ENCODE data around the gene SLC6A13.
A peak's percentile ranks its signal among the peaks of the same experiment; 100 is the strongest.
"Not testable (repeated sequence)": the region's sequence is repeated elsewhere in the genome, so short reads cannot be mapped to it uniquely, and the experiment has no call there.

The SLC6A13 gene

DNA sequence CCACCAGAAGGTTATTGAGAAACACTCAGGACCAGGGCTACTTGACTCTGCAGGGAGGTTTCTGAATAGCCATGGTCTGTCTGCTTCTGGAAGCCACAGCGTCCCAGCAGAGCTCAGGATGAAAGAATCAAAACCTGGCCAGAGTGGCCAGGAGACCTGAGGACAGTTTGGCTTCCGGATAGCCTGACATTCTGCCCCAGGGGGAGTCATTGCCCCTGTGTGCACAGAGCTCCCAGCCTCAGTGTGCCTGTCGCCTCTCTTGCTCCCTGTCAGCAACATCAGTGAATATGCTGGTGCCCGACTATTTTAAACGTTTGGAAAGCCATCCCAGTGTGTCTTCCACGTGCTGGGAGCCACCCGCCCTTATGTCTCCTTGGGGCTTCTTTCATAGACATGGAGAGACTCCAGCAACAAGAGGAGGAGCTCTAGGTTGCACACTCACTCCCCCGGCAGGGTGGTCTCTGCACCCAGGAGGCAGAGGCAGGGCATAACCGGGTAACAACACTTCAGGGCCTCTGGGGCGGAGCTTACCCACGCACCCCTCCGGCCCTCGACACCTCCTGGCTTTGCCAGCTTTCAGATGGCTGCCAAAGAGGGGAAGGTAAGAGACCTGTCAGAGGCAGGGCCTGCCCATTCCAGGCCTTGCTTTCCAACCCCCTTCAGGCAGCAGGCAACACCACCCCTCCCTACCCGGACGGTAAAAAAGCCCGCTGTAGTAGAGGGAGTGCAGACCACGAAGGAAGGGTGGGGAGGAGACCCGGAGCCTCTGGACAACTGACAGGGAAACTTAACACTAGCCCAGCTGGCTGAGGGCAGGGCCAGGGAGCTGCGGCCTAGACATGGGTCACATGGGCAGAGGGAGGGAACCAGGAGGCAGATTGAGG is 29.7 kb downstream of the SLC6A13 start:
- DNase-seq = peak; percentile 48

DNA sequence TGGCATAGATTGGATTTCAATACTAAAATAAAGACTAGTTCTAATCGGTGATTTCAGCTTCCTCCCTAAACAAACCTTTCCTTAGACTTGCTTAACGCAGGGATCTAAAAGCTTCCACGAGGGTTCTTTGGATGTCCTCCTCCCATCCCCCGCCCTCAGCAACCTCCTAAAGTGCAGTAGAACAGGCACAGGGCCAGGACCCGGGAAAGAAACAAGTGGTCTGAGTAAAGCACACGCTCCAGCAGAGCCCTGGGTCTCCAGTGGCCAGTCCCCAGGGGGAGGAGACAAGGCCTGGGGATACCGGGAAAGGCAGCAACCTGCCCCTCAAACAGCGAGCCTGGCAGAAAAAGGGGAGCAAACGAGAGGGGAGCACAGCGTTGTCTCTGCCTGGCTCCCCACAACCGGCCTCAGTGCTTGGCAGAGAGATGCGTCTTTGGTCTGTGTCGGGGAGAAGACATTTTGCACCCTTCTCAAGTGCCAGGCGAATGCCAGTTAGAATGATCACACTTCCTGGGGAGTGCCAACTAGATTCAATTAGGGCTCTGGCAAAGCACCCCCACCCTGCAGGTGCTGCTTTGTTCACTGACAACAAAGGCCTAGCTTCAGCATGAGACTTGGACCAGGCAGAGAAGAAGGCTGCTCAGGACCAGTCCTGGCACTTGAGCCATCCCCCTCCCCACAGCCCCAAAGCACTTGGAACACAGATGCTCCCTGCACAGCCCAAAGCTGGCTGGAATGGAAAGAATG is 31.5 kb downstream of the SLC6A13 start:
- DNase-seq = no peak

DNA sequence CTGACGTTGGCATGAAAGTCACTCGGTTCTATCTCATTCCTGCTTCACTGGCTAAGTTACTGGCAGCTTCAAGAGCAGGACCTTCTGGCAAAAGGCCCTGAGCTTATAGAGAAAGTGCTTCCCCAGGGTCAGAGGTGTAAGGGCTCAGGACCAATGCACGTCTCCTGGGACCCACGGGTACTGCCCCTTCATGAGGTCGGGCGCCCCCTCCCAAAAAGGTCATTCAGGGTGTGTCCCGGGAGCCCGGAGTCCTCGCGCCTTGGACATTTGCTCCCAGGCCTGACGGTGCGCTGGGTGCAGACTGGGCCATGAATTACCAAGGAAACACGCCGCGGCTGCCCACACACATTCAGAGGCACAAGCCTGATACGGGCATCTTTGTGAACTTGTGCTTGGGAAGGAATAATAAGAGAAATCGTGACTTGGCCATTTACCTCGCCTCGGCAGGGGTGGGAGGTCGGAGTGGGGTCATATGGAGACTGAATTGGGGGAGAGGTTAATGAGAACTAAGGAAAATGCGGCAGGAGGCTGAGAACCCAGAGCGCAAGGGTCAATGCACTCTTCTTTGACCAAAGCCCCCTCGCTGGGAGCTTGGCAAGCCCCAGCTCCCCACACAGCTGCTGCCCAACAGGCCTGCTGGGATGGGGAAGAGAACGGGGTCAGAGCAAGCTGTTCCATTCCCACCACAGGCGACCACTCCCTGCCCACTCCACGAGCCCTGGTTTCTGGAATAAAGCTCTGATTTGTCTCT is 33.0 kb downstream of the SLC6A13 start:
- DNase-seq = no peak

DNA sequence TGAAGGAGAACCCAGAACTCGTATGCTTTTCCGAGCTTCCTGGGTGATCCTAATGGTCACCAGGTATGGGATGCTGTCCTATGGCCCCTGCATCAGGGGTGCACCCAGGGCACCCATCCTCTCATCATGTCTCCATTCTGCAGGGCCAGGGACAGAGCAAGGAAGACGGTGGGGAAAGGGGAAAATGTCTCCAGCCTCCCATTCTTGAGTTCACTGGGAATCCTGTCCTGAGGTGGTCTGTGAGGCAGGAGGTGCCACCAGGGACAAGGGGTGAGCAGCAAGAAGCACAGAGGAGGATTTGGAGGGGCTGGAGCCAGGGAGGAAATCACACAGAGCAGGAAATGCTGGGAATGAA is 33.8 kb downstream of the SLC6A13 start:
- no peak for DNase-seq

DNA sequence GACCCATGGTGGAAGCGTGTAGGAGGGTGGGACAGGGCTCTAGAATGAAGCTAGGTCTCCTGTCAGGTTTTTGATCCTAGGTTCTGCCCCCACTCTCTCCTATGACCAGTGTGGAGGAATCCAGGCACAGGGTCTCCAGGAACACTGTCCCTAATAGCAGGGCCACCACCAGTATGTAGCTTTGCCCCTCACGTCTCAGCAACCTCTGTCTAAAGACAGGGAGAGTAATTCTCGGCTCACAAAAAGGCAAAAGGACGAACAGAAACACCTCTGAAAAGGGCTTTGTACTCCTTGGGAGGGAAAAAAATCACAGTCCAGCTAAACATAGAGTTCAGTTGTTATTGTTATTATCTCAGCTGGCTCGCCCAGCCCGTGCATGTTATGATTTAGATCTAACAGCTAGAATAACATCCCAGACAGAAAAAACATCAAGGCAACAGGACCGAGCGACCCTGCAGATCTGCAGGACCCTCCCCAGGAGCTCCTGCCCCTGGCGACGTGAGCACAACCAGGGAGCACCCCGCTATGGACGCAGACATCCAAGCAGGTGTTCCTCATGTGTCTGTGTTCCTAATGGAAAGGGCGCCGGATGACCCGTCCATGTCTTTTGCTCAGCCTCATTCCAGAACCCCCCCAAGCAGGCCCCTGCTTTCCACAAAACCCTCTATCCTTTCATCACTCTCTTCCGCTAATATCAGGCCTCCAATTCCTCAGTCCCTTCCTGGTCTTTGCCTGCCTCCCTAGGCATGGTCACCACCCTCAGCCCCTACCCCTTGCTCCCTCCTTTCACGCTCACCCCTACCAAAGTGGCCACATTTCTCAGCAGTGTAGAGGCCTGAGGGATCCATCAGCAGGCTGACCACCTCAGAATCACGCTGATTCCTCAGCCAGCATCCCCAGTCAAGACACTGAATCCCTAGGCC is 34.5 kb downstream of the SLC6A13 start:
- DNase-seq = no peak

DNA sequence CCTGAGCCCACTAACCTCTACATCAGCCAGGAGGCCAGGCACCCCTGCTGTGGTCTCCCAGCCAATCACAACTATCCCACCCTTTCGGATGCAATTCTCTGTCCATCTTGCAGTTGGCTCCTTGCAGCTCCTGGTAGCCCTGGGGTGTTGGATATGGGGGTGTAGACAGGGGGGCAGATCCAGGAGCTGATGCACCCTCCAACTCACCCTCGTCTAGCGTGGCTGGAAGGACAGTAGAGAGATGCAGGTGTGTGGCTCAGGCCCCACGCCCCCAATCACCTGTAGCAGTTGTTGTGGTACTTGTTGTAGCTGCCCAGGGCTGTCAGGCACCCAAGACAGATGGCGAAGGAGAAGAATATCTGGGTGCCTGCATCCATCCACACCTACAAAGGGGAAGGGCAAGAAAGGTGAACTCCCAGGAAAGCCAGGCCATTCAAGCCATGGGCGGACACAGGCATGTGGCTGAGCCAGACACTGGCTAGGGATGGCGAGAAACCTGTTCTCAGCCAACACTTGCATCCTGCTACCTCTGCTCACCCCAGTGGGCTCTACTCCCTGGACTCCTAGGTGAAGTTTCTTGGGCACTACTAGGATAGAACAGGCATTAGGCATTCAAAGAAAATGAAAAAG is 35.2 kb downstream of the SLC6A13 start:
- DNase-seq = no peak

DNA sequence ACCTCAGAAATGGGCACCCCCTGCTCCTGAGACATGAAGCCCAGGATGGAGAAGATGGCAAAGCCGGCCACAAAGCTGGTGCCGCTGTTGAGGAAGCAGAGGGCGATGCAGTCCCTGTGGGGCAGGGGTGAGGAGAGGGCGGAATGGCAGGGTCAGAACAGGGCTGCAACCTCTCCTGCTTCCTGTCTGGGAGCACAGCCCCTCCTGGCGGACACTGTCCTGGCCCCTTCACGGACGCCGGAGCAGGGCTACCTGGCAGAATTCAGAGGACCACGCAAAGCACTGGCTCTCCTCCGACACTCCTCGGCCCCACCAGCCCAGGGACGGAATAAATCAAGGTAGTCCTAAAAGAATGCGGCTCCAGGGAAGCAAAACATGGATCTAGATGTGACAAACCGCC is 36.2 kb downstream of the SLC6A13 start:
- no peak for DNase-seq

DNA sequence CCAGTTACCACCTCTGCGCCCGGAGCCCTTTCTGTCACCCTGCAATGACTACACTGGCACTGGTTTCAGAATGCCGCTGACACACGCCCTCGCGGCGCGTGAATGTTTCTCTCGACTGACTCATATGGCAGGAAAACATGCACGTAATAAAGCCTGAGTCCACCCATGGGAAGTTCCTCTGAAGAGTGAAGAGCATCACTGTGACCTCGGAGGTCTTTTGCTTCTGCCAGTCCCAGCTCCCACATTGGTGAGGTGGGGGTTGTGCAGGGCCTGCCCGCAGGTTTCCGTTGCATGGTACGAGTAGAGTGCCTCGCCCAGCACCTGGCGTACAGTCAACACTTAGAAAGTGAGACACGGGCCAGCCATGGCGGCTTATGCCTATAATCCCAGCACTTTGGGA is 37.6 kb downstream of the SLC6A13 start:
- no peak for DNase-seq

DNA sequence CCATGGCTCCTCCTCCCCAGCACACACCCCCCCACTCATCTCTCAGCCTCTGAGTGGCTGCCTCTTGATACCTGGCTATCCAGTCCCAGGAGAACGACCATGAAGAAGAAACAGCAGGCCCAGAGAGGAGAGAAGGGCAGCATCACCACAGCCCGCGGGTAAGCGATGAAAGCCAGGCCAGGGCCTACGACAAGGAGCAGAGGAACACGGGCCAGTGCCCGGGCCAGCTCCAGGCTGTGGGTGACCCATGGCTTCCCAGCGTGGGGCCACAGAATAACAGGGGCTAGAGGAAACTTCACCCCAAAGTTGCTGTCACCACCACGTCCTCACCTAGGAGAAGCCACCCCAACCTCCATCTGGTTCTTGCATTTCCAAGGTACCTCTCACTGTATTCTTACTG is 38.3 kb downstream of the SLC6A13 start:
- no peak for DNase-seq

DNA sequence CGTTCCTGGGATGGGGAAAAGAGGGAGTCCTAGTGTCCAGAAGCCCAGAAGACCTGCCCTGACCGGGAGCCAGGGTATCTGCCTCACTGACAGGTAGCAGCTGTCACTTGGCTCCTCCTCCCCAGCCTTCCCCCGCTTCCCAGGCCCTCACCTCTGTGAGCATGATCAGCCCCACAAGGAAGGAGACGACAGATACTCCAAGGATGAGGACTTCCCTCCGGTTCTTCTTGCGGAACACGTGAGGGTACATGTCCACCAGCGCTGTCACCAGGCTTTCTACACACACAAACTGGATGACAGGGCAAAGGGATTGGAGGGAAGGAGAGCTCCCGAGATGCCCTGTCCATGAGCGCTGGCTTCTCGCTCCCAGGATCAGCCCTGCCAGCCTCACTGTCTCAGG is 38.8 kb downstream of the SLC6A13 start:
- DNase-seq = no peak

DNA sequence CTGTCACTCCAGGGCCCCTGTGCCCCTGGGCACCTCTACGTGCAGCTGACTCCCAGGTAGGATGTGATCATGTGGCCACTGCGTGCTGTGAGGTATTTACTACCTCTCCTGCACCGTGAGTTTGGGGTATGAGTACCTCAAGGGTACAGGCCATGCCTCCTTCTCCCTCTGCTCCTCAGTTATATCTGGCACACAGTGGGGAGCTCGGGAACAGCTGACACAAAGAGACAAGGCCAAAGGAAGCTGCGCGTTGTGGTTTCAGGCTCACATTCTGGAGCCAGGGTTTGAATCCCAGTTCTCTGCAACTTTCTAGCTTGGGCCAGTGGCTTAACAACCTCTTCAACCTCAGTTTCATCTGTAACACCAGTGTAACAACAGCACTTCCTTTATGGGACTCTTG is 40.9 kb downstream of the SLC6A13 start:
- no peak for DNase-seq

DNA sequence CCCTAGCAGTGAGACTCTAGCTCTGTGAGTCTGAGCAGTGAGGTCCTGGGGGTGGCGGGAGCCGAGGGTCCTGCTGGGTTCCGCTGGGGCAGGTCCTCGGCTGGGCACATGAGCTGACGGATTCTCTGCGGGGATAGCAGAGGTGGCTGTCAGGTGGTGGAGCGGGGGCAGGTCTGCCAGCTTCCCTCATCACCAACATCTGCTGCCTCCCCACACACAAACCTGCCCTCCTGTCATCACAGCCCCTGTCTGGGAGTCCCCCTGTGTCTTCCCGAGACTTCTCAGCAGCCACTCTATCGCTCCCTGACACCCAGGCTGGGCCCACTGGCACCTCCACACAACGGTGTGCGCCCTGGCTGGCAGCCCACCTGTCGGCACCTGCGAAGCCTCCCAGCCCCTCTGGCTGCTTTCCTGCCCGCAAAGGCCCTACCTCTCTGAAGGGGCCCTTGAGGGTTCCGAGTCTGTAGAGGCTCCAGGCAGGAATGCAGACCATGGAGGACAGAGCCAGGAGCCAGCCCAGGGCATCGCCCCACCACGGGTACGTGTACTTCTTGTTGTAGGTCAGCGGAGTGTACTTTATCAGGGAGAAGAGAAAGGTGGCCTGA is 41.6 kb downstream of the SLC6A13 start:
- DNase-seq = no peak

DNA sequence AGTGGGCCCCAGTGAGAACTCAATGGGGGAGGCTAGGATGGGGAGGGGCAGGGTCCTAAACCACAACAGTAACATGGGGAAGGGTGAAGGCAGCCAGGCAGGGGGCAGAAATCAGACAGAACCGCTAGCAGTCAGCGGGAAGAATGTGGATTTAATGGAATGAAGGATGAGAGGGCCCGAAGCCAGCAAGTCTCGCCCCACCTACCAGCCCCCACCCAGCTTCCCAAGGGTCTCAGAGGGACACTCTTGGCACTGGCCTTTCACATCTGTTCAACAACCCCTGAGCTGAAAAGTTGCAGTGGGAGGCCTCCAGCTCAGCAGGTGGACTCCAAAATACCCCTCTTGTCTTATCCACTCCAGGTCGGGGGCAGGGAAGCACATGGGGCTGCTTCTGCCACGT is 42.1 kb downstream of the SLC6A13 start:
- DNase-seq = no peak

DNA sequence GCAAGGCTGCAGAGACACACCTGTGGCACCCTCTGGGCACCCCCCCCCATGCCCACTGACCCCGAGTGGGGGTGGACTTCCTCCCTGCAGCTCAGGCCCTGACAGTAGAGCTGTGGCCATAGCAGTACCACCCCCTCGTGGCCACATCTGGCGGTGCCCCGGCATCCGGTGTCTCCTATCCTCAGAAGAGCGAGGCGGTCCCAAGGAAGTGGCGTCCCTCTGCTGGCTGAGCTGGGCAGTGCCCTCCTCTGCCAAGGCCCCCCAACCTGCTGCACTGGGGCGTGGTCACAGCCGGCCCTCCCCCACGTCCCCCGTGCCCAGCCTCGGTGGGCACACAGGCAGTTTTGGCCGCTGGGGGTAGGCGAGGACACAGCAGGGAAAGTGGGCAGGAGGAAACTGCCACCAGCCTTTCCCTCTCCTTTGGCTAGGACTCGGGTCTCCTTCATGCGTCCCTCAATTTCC is 42.7 kb downstream of the SLC6A13 start:
- DNase-seq = peak; percentile 91

DNA sequence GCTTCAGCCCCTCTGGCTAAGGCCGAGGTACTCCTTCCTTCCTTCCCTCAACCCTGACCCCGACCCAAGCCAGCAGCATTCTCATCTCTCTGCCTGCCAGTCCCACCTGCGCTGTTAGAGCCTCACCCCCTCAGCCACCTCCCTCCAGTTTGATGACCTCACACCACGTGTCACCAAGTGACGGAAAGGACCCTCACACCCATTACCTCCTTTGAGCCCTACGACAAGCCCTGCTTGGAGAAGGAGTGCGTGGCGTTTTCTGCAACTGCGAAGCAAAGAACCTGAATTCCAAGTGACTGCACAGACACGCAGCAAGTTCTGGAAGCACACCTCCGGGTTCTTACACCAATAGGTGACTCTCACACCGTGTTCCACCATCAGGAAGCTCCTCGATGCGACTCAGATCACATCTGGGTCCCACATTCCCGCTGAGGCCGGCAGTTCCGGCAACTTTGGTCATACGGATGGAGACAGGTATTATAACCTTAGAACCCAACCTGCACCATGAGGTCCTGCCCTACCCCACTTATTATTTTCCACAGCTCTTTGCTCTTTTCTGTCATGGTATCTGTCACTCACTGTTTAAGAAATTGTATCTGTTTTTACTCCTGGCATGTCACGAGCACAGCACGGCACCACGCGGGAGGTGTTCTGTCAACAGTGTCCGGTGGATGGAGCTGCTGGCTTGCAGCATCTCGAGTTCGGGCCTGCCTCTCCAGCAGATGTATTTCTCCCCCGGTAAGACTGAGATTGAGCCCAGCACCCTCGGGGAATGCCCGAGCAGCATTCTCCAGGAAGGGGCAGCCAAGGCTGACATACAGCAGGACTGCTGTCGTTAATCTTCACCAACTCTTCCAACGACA is 43.7 kb downstream of the SLC6A13 start:
- DNase-seq = no peak

DNA sequence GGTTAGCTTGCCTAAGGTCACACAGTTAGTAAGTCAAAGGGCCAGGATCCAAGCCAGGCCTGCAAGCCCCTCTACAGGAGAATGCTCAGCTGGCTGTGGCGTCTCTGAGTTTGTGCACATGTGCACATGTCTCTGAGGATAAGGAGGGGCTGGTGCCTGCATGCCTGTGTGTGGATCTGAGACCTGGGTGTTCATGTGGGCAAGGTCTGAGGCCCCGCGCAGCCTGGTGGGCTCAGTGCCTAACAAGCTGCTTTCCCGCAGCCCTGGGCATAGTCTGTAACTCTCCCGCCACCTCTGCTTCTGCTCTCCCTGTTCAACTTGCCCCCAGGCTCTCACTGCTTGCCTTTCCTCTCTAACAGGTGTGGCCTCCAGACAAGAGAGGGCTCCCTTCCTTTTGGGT is 44.4 kb downstream of the SLC6A13 start:
- no peak for DNase-seq

DNA sequence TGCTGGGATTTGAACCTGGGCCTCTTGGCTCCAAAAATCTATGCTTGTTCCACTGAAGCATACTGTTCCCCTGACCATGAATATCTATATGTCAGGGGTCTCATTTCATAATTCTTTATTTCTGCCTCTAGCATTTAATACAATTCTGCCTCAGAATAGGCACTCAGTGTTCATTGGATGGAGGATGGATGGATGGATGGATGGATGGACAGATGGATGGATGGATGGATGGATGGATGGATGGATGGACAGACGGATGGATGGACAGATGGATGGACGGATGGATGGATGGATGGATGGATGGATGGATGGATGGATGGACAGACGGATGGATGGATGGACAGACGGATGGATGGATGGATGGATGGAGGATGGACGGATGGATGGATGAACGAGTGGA is 45.6 kb downstream of the SLC6A13 start:
- DNase-seq = not testable (repeated sequence)

DNA sequence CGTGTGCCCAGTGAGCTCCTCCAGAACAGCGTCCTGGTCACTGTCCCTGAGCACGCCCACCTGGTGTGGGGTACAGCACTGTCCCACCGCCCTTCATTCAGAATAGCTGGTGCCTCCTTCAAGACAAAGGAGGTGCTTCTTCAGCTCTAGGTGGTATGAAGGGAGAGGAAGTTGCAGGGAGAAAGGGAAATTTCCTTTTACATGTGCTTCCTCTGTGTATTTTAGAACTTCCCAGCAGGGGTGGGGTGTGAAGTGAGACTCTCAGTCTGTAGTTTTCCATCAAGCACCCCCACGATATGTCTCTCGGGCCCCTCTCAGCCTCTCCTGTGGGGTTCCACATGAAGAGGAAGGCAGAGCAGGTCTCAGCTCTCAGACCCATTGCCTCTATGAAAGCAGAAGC is 47.5 kb downstream of the SLC6A13 start:
- no peak for DNase-seq

DNA sequence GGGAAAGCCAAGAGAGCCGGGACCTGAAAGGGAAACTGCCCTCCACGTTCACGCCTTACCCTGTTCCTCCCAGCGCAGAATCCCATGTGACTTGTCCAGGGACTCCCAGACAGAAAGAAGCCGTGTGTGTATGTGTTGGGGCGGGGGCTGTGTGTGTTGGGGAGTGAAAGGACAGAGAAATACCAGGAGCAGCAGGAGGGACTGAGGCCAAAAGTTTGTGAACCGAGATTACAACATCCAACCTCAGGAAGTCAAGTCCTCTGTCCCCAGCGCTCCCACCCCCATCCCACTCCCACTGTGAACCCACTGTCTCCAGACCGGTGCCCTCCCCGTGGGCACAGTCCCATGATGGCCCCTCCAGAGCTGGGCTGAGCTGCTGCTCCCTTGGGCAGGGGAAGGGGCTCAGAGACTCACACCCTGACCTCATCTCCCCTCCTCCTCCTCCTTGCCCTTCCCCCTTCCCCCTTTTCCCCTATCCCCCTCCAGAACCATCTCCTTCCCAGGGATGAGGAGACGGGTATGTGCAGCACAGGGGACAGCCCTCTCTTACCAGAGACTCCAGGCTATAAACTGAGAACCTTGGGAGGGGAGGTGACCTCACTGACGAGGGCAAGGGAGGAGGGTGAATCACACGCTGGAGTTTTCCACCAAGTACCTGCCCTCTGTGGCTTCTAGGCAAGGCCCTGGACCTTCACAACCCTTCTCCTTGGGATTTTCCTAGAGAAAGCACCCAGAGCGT is 48.5 kb downstream of the SLC6A13 start, which contains the start of gene SLC6A12:
TSS of gene SLC6A12 (minus strand) at position 155 of the 739 bp plus-strand sequence. CDS start 4,171 bp downstream, outside the sequence.
- DNase-seq = no peak

DNA sequence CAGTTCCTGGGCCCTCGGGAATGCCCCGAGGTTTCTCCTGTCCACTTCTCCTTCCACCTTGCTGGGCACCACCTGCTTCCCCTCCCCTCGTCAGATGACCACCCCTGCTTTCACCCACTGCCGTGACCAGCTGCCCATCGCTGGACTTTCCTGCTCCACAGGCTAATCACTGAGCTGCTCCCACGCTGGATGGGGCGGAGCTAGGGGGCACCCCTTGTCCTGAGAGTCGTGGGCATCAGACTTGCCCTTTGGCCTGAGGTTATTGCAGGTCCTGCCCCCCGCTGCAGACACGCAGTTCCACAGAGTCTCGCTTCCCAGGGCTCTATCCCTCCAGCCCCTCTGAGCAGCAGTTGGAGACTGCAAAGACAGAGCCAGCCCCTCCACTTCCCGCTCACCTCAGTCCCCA is 49.1 kb downstream of the SLC6A13 start:
- DNase-seq = no peak
